ENCODE measurements around the gene SLC7A11.

DNA sequence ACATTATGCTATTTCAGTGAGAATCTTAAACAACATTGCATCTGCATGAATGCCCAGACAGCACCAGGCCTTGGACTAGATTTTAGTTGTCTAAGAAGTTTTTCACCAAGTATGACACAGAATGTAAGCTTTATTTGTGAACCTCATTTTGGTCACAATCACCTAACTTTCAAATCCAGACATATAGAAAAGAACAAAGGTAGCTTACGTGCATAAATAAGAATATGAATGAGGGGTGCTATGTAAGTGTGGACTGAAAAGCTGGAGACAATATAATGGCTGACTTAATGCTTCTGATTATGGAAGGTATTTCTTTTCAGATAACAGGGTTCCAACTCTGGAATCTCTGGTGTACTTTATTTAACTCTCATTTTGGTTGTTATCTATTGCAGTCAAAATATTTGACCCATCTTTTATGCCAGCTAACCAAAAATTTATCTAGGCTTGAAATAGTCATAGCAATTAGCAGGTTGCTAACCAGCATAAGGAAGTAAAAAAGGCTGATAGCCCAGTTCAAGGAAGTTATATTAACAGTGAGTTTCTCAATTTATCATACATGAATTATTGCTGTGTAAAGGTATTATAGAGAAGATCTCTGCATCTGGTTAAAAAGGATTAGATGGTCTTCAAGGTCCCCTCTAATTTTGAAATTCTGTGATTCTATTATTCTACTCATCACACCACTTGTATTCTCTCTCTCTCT, 36.5 kb downstream of the SLC7A11 start:
- TF ChIP-seq CTCF (IDR thresholded peaks at IDR 0.05) (no peak), POLR2A (IDR thresholded peaks at IDR 0.05) (no peak)

Measured in body of pancreas (tissue), 4 donors.